ENCODE measurements around the gene AKT1. TPM values are rescaled to one million over a fixed set of nuclear protein-coding genes. Genes with fewer than 3 reads are reported as not detected.

AKT1 gene
- total RNA-seq, 1 experiment from 2014 or later: 83.3 TPM

- Mint-ChIP-seq H3K4me1 (ENCODE audit: insufficient read depth, unreplicated experiment) (peaks cover 25% of the 10 kb centered on the region), H3K9me3 (ENCODE audit: unreplicated experiment) (no peaks in the 10 kb centered on the region), H3K4me3 (ENCODE audit: unreplicated experiment) (no peak overlapping the region), H3K27ac (ENCODE audit: low read depth, unreplicated experiment) (no peak overlapping the region), H3K27me3 (ENCODE audit: insufficient read depth, unreplicated experiment) (no peaks in the 10 kb centered on the region), H3K36me3 (ENCODE audit: insufficient read depth, unreplicated experiment) (no peaks in the 10 kb centered on the region)
- intact Hi-C loops (cut with micrococcal nuclease): no loop called here
- TF ChIP-seq CTCF (IDR thresholded peaks at IDR 0.05; ENCODE audit: unreplicated experiment): no peak
- BruUV-seq (replicated peaks): no TSS peak
- ChIA-PET CTCF (interaction anchor here (1.0 to 6.9 kb wide), 4 partner anchors 16 to 68 kb away, joined by 3 to 85 read pairs (median 4); partner anchors contain the start of gene ADSS1), POLR2A (interaction anchor here (0.9 to 5.5 kb wide), 5 partner anchors 11 to 50 kb away, joined by 3 to 35 read pairs (median 15); partner anchors contain the start of gene ADSS1)
- DNase-seq (ENCODE audit: unreplicated experiment): no peak
These were observed 47.7 kb downstream of the AKT1 start for GRCh38 chr14:104747876-104748275.

- POLR2A ChIA-PET: interaction anchor here (0.9 to 5.5 kb wide), 5 partner anchors 10 to 59 kb away, joined by 3 to 35 read pairs (median 15); partner anchors contain the start of gene ADSS1
- Mint-ChIP-seq H3K4me1 (ENCODE audit: insufficient read depth, unreplicated experiment) (peaks cover 25% of the 10 kb centered on the region), H3K4me3 (ENCODE audit: unreplicated experiment) (no peak overlapping the region), H3K9me3 (ENCODE audit: unreplicated experiment) (no peaks in the 10 kb centered on the region), H3K36me3 (ENCODE audit: insufficient read depth, unreplicated experiment) (no peaks in the 10 kb centered on the region), H3K27ac (ENCODE audit: low read depth, unreplicated experiment) (peak overlapping the region; percentile 66), H3K27me3 (ENCODE audit: insufficient read depth, unreplicated experiment) (no peaks in the 10 kb centered on the region)
- no TSS peak for BruUV-seq (replicated peaks)
- CTCF ChIA-PET: interaction anchor here (1.1 to 6.9 kb wide), 2 partner anchors 18 to 23 kb away, joined by 3 to 85 read pairs; partner anchors contain the start of gene ADSS1
- intact Hi-C loops (cut with micrococcal nuclease): no loop called here
- DNase-seq (ENCODE audit: unreplicated experiment): no peak
- no peak for TF ChIP-seq CTCF (IDR thresholded peaks at IDR 0.05; ENCODE audit: unreplicated experiment)
These were observed 48.5 kb downstream of the AKT1 start for GRCh38 chr14:104746934-104747481.

- ChIA-PET POLR2A (interaction anchor here (1.3 to 5.5 kb wide), 4 partner anchors 10 to 58 kb away, joined by 5 to 35 read pairs (median 20); partner anchors contain the start of gene ADSS1), CTCF (interaction anchor here (1.4 kb wide), 1 partner anchor 22 kb away, joined by 3 read pairs; the partner anchor contains the start of gene ADSS1)
- H3K4me1 Mint-ChIP-seq (ENCODE audit: insufficient read depth, unreplicated experiment): peaks cover 25% of the 10 kb centered on the region
- peak overlapping the region; percentile 66 for H3K27ac Mint-ChIP-seq (ENCODE audit: low read depth, unreplicated experiment)
- H3K9me3 Mint-ChIP-seq (ENCODE audit: unreplicated experiment): no peaks in the 10 kb centered on the region
- no peak for TF ChIP-seq CTCF (IDR thresholded peaks at IDR 0.05; ENCODE audit: unreplicated experiment)
- no peak for DNase-seq (ENCODE audit: unreplicated experiment)
- H3K36me3 Mint-ChIP-seq (ENCODE audit: insufficient read depth, unreplicated experiment): no peaks in the 10 kb centered on the region
- H3K4me3 Mint-ChIP-seq (ENCODE audit: unreplicated experiment): no peak overlapping the region
- H3K27me3 Mint-ChIP-seq (ENCODE audit: insufficient read depth, unreplicated experiment): no peaks in the 10 kb centered on the region
- intact Hi-C loops (cut with micrococcal nuclease): no loop called here
- no TSS peak for BruUV-seq (replicated peaks)
These were observed 49.4 kb downstream of the AKT1 start for GRCh38 chr14:104746071-104746545.

DNA sequence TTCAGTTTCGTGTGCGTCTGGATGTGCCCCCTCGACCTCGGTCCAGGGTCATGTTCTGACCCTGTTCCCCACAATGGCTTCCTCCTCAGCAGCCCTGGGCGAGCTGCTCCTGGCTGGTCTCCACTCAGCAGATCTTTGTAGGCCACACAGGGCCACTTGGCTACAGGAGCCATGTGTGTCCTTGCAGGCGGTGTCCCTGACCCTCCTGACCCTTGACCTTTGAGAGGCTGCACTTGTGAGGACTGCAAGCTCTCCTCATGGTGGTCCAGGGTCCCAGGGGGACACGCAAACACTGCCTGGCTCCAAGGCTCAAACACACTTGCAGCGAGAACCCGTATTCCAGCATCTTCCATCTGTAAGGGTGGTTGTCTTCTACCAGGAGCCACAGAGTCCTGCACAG, 50.1 kb downstream of the AKT1 start:
- DNase-seq (ENCODE audit: unreplicated experiment): no peak
- no TSS peak for BruUV-seq (replicated peaks)
- Mint-ChIP-seq H3K4me3 (ENCODE audit: unreplicated experiment) (no peak overlapping the region), H3K36me3 (ENCODE audit: insufficient read depth, unreplicated experiment) (no peaks in the 10 kb centered on the region), H3K9me3 (ENCODE audit: unreplicated experiment) (no peaks in the 10 kb centered on the region), H3K4me1 (ENCODE audit: insufficient read depth, unreplicated experiment) (peaks cover 25% of the 10 kb centered on the region), H3K27ac (ENCODE audit: low read depth, unreplicated experiment) (no peak overlapping the region), H3K27me3 (ENCODE audit: insufficient read depth, unreplicated experiment) (no peaks in the 10 kb centered on the region)
- intact Hi-C loops (cut with micrococcal nuclease): no loop called here
- CTCF ChIA-PET: interaction anchor here (1.4 kb wide), 1 partner anchor 22 kb away, joined by 3 read pairs; the partner anchor contains the start of gene ADSS1
- no peak for TF ChIP-seq CTCF (IDR thresholded peaks at IDR 0.05; ENCODE audit: unreplicated experiment)
- POLR2A ChIA-PET: no interaction called here

Measured in MCF 10A (cell line).